Right renal pelvis (tissue), 4 donors: ENCODE measurements around the gene MED16. TPM values are rescaled to one million over a fixed set of nuclear protein-coding genes. Genes with fewer than 3 reads are reported as not detected.

Experiments used
- DNase-seq, 4 donors: peaks; one replicate each; pipeline ENCODE4 v3.0.0-alpha.2; 2013; ENCODE audit warnings: low read depth in 4 of 4, low spot score in 3 of 4, missing footprints in 1 of 4
- polyA plus RNA-seq, 4 donors: library from polyadenylated mRNA; unstranded; fragments of 120-200 nt; gene quantifications; one replicate each; pipeline ENCODE4 v1.2.1, GENCODE V29; 2013; ENCODE audit not compliant: insufficient read length in 4 of 4

The MED16 gene
- polyA plus RNA-seq, 4 donors, result 57.1 to 70.8 (median 60.7) TPM

- DNase-seq, result no peak
Observed at GRCh38 chr19:875265-875879, 17.6 kb downstream of the MED16 start.

GRCh38 chr19:873561-874041, 19.4 kb downstream of the MED16 start:
- no peak for DNase-seq

GRCh38 chr19:873084-873483, 19.9 kb downstream of the MED16 start:
- DNase-seq, result no peak

GRCh38 chr19:872266-872951, 20.6 kb downstream of the MED16 start:
- no peak for DNase-seq

- no peak for DNase-seq
Observed at GRCh38 chr19:871446-872265, 21.3 kb downstream of the MED16 start.

GRCh38 chr19:870963-871401, 22.0 kb downstream of the MED16 start:
- no peak for DNase-seq

- DNase-seq, result no peak
Observed at GRCh38 chr19:870314-870713, 22.7 kb downstream of the MED16 start.

- DNase-seq, result no peak
Observed at GRCh38 chr19:869245-870177, 23.5 kb downstream of the MED16 start.

- DNase-seq, result no peak
Observed at GRCh38 chr19:868458-869244, 24.3 kb downstream of the MED16 start.

- no peak for DNase-seq
Observed at GRCh38 chr19:867855-868457, 25.0 kb downstream of the MED16 start.

GRCh38 chr19:867301-867793, 25.6 kb downstream of the MED16 start:
- no peak for DNase-seq

GRCh38 chr19:866769-867300, 26.2 kb downstream of the MED16 start:
- DNase-seq, result no peak

GRCh38 chr19:863315-863620, 29.7 kb downstream of the MED16 start:
- DNase-seq, result no peak

GRCh38 chr19:862581-863314, 30.2 kb downstream of the MED16 start:
- DNase-seq, result no peak

- no peak for DNase-seq
Observed at GRCh38 chr19:861756-862580, 31.0 kb downstream of the MED16 start.

- DNase-seq, result no peak
Observed at GRCh38 chr19:861141-861755, 31.7 kb downstream of the MED16 start.
